A549 treated with dexamethasone at 1 μM for 4 hours (cell line): ENCODE measurements around the gene TEX35. TPM values are rescaled to one million over a fixed set of nuclear protein-coding genes. Genes with fewer than 3 reads are reported as not detected.

Source experiments
- total RNA-seq: library from RNA; stranded (reverse); fragments of 200-300 nt; extraction: Qiagen RNA extraction; gene quantifications from 5 replicates; pipeline ENCODE4 v1.2.3, GENCODE V29; 2022

TEX35 gene
- total RNA-seq, result 0.13 TPM in 1 of 5 replicates, not detected in the others

GRCh38 chr1:178512566-178513277 is at the start of gene TEX35:
TSS of gene TEX35 (plus strand) at chr1:178513109. CDS start at chr1:178513189, 80 bp downstream.

GRCh38 chr1:178496410-178497135 is 16.3 kb upstream of the TEX35 start, which contains the start of gene CLEC20A:
TSS of gene CLEC20A (minus strand) at chr1:178496964. CDS start at chr1:178496939, 25 bp downstream.

Other genes starting within 250 kb of the TEX35 start
- gene CLEC20A, start 16.1 kb upstream of the TEX35 start, total RNA-seq, result not detected in 5 replicates
- gene RALGPS2, start 212.1 kb downstream of the TEX35 start, total RNA-seq, result 16.5 to 41.1 TPM (median 33.1 TPM) in 5 replicates